Prostate gland (tissue), 2 donors: ENCODE data around the gene GALNT6. TPM values are rescaled to one million over a fixed set of nuclear protein-coding genes. Genes with fewer than 3 reads are reported as not detected.

Source experiments
- DNase-seq: peaks from one replicate; pipeline ENCODE4 v3.0.0-alpha.2; 2019; ENCODE audit warnings: low spot score
- H3K27ac ChIP-seq, 2 donors: fragments of 200-600 bp; sonication (generic); 2 replicates each; pipeline ENCODE4 v1.5.1; 2017 to 2019
- H3K27me3 ChIP-seq: fragments of 200-600 bp; sonication (generic); replicated peaks from 2 replicates; pipeline ENCODE4 v1.5.1; 2019; ENCODE audit not compliant: insufficient read depth
- H3K36me3 ChIP-seq, 2 donors: fragments of 200-600 bp; sonication (generic); 1 replicate in 1 of 2; 2 replicates in 1 of 2; pipeline versions ENCODE4 v1.5.1 to v1.8.1; 2017 to 2019
- H3K4me1 ChIP-seq: fragments of 200-600 bp; sonication (generic); replicated peaks from 2 replicates; pipeline ENCODE4 v1.5.1; 2019
- H3K4me3 ChIP-seq, 2 donors: fragments of 200-600 bp; sonication (generic); 2 replicates each; pipeline ENCODE4 v1.5.1; 2017 to 2019
- H3K9me3 ChIP-seq: fragments of 200-600 bp; sonication (generic); 2 replicates; pipeline ENCODE4 v1.5.1; 2017
- POLR2A ChIP-seq: fragments of 450-650 bp; IDR thresholded peaks from one replicate; pipeline ENCODE4 v1.6.1; 2016; ENCODE audit warnings: antibody characterized with exemption, mild to moderate bottlenecking
- POLR2AphosphoS5 ChIP-seq: sonication (generic); formaldehyde crosslinking; IDR thresholded peaks from one replicate; pipeline ENCODE4 v1.6.1; 2017; ENCODE audit warnings: antibody characterized with exemption
- WGBS: methylation state at CpG from one replicate; pipeline ENCODE4 v1.1.5; 2018; 5-methylcytosine and 5-hydroxymethylcytosine counted together
- intact Hi-C: fragments of 100-400 bp; cut with DNase I; formaldehyde crosslinking; loops from one replicate; pipeline ENCODE4 v1.14.2; 2022
- total RNA-seq, 2 donors: library from RNA; depleted of rRNA; stranded (reverse); fragments of >200 nt; gene quantifications; one replicate each; pipeline ENCODE4 v1.1.0, GENCODE V29; 2016
- TF ChIP-seq, protein P1 (sequence below), 4 experiments: fragments of 200-600 bp in 2 of 4; fragments of 450-650 bp in 2 of 4; sonication (generic) in 2 of 4; IDR thresholded peaks; 1 replicate in 3 of 4; 2 replicates in 1 of 4; pipeline ENCODE4 v1.5.1; 2016 to 2019; ENCODE audit warnings: antibody characterized with exemption in 4 of 4, mild to moderate bottlenecking in 2 of 4, moderate library complexity in 2 of 4

The GALNT6 gene
- total RNA-seq, 2 donors from 2014 or later: 1.1 to 4.6 TPM

DNA sequence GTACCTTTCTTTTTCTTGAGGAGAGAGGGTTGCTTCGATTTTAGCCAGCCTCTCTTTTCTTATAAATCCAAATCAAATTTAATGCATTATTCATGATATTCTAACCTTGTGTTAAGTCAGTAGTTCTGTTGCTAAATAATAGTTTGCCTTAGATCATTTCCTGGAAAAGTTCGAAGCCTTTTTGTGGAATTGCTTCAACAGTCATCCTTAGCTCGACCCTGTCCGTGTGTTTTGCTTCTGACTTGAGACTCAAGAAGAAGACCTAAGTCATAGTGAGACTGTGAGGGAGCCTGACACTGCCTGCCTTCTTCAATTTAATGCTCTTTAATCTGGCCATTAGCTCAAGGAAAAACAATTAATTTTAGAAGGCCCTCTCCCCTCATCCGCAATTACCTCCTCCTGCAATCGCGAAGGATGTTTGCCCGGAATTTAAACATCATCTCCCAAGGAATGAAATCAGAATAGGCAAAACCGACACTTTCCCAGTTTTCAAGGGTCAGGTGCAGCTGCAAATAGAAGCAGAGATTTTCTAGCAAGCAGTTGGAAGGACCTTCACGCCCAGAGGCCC is 33.0 kb upstream of the GALNT6 start:
- Histone ChIP-seq H3K4me1 (no peaks in the 10 kb centered on the region), H3K27me3 (no peaks in the 10 kb centered on the region), H3K27ac (no peak overlapping the region), H3K9me3 (no peaks in the 10 kb centered on the region), H3K36me3 (no peaks in the 10 kb centered on the region), H3K4me3 (peak overlapping the region; percentile 34 to 37)
- DNase-seq: no peak
- intact Hi-C loops: loop anchor here (5.0 kb wide), 2 partner anchors 108 to 448 kb away; no protein-coding TSS in a partner anchor
- WGBS: 20% methylated on average over 10 of the region's 10 CpGs
- TF ChIP-seq, protein P1, sequence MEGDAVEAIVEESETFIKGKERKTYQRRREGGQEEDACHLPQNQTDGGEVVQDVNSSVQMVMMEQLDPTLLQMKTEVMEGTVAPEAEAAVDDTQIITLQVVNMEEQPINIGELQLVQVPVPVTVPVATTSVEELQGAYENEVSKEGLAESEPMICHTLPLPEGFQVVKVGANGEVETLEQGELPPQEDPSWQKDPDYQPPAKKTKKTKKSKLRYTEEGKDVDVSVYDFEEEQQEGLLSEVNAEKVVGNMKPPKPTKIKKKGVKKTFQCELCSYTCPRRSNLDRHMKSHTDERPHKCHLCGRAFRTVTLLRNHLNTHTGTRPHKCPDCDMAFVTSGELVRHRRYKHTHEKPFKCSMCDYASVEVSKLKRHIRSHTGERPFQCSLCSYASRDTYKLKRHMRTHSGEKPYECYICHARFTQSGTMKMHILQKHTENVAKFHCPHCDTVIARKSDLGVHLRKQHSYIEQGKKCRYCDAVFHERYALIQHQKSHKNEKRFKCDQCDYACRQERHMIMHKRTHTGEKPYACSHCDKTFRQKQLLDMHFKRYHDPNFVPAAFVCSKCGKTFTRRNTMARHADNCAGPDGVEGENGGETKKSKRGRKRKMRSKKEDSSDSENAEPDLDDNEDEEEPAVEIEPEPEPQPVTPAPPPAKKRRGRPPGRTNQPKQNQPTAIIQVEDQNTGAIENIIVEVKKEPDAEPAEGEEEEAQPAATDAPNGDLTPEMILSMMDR (IDR thresholded peaks at IDR 0.05): no peak
- no peak for TF ChIP-seq POLR2A
- TF ChIP-seq POLR2AphosphoS5: no peak

DNA sequence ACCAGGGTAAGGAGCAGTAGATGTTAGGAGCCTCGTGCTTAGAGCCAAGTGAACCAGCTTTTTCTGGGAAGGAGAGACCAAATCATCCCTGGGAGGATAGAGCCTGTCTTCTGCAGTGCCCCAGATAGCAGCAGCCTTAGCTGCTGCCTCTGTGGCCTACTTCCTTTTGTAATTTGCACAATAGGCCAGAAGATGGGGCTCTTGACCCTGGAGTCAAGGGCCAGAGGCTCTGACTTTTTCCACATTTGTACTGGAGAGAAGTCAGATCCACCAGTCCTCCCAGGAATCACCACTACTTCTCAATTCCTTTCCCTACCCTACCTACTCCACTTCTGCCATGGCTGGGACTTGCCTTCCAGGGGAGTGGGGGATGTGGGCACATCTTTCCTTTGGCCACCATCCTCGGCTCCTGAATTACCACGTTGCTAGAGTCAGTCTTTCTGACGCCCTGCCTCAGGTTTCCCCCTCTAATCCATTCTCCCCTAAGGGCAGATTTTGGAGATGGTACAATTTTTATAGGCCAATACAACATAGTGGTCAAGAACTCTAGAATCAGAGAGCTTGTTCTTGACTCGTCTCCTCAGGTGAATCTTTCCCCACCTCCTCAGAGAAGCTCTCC is 30.2 kb upstream of the GALNT6 start:
- Histone ChIP-seq H3K36me3 (no peaks in the 10 kb centered on the region), H3K4me3 (no peak overlapping the region), H3K9me3 (no peaks in the 10 kb centered on the region), H3K27me3 (no peaks in the 10 kb centered on the region), H3K27ac (no peak overlapping the region), H3K4me1 (no peaks in the 10 kb centered on the region)
- intact Hi-C loops: loop anchor here (5.0 kb wide), 2 partner anchors 111 to 451 kb away; no protein-coding TSS in a partner anchor
- DNase-seq: peak; percentile 27
- 73% methylated on average over 5 of the region's 5 CpGs for WGBS
- no peak for TF ChIP-seq POLR2AphosphoS5
- TF ChIP-seq, protein P1 (IDR thresholded peaks at IDR 0.05): peak in 3 of 4 experiments; percentile 48 to 72 (median 67)

DNA sequence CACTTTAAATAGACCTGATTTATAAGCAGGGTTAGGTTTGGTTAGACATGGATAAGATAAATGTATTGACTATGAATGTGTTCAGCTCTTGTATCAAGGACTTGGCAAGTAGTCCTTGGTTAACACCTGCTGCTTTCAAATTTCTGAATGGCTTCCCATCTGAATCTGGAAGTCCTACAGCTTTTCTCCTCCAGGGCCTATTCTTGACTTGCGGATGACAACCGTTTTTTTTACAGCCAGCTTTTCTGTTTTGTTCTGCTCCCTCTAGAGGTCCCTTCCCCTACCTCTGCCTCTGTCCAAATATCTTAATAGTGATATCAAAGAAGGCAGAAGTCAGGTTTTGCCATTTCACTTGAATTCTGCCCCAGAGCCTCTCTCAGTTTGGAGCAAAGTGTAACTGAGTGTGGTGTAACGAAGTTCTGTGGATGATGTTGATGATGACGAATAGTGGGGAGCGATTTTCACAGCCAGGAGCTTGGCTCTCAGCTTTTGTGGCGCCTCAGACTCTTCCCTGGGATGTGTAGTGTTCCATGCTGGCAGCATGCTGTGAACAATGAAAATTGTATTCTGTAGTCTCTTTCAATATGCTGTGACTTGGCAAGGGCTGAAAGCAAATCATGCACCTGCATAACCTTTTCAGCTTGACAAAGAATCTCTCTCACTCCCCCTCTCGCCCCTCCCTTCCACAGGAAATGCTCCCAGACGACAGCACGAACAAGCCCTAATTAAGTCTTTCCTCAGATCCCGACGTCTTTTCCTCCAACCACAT is 28.4 kb upstream of the GALNT6 start:
- Histone ChIP-seq H3K36me3 (no peaks in the 10 kb centered on the region), H3K27ac (no peak overlapping the region), H3K4me3 (no peak overlapping the region), H3K4me1 (no peaks in the 10 kb centered on the region), H3K9me3 (no peaks in the 10 kb centered on the region), H3K27me3 (no peaks in the 10 kb centered on the region)
- intact Hi-C loops: loop anchor here (5.0 kb wide), 2 partner anchors 113 to 453 kb away; no protein-coding TSS in a partner anchor
- TF ChIP-seq POLR2AphosphoS5: no peak
- 33% methylated on average over 11 of the region's 11 CpGs for WGBS
- no peak for DNase-seq

DNA sequence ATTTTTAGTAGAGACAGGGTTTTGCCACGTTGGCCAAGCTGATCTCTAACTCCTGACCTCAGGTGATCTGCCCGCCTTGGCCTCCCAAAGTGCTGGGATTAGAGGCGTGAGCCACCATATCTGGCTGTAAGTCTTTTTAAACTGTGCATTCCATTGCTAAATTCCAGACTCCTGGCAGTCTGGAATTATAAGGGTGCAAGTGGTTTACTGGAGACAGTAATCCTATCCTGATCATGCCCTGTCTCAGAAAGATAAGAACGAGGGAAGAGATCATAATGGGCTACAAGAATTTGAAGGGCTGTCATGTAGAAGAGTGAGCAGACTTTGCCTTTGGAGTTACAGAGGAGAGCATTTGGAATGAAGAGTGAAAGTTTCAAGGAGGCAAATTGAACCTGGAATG is 26.6 kb upstream of the GALNT6 start:
- no peak for TF ChIP-seq POLR2A
- no peak for TF ChIP-seq POLR2AphosphoS5
- TF ChIP-seq, protein P1 (IDR thresholded peaks at IDR 0.05): no peak
- Histone ChIP-seq H3K36me3 (no peaks in the 10 kb centered on the region), H3K9me3 (no peaks in the 10 kb centered on the region), H3K4me3 (no peak overlapping the region), H3K4me1 (no peaks in the 10 kb centered on the region), H3K27me3 (no peaks in the 10 kb centered on the region), H3K27ac (no peak overlapping the region)
- WGBS: 75% methylated on average over 4 of the region's 4 CpGs
- no peak for DNase-seq
- intact Hi-C loops: no loop called here

- H3K36me3 ChIP-seq: no peaks in the 10 kb centered on the region
- no peak for DNase-seq
- H3K9me3 ChIP-seq: no peaks in the 10 kb centered on the region
- 97% methylated on average over 1 of the region's 1 CpG for WGBS
- no peak overlapping the region for H3K4me3 ChIP-seq
- intact Hi-C loops: no loop called here
- no peak overlapping the region for H3K27ac ChIP-seq
- TF ChIP-seq POLR2A (no peak), POLR2AphosphoS5 (no peak)
- no peaks in the 10 kb centered on the region for H3K4me1 ChIP-seq
- H3K27me3 ChIP-seq: no peaks in the 10 kb centered on the region
Observed at GRCh38 chr12:51415931-51416330, 24.7 kb upstream of the GALNT6 start.
